Ascending aorta (tissue), 2 donors: ENCODE results near the gene MMP20. TPM values are rescaled to one million over a fixed set of nuclear protein-coding genes. Genes with fewer than 3 reads are reported as not detected.

Experiments
- DNase-seq, 2 donors: peaks; one replicate each; pipeline ENCODE4 v3.0.0-alpha.2; 2019; ENCODE audit warnings: low spot score in 2 of 2
- H3K27ac ChIP-seq, 2 donors: fragments of 200-600 bp; sonication (generic); one replicate each; pipeline ENCODE4 v1.5.1; 2016 to 2017; ENCODE audit warnings: mild to moderate bottlenecking in 1 of 2
- H3K27me3 ChIP-seq: fragments of 200-600 bp; sonication (generic); one replicate; pipeline ENCODE4 v1.5.1; 2017
- H3K36me3 ChIP-seq, 2 donors: fragments of 200-600 bp; sonication (generic); one replicate each; pipeline ENCODE4 v1.5.1; 2016
- H3K4me1 ChIP-seq, 2 donors: fragments of 200-600 bp; sonication (generic); one replicate each; pipeline ENCODE4 v1.5.1; 2016 to 2017; ENCODE audit warnings: mild to moderate bottlenecking in 1 of 2
- H3K4me3 ChIP-seq, 2 donors: fragments of 200-600 bp; sonication (generic); one replicate each; pipeline ENCODE4 v1.5.1; 2016 to 2017; ENCODE audit warnings: mild to moderate bottlenecking in 1 of 2
- H3K9me3 ChIP-seq, 2 donors: fragments of 200-600 bp; sonication (generic); one replicate each; pipeline ENCODE4 v1.5.1; 2016
- intact Hi-C: fragments of 100-400 bp; cut with DNase I; formaldehyde crosslinking; loops from one replicate; pipeline ENCODE4 v1.15.1; 2023
- total RNA-seq: library from RNA; depleted of rRNA; stranded (reverse); fragments of >200 nt; gene quantifications from one replicate; pipeline ENCODE4 v1.1.0, GENCODE V29; 2016
- TF ChIP-seq, protein P1 (sequence below), 3 experiments: fragments of 200-600 bp in 2 of 3; fragments of 450-650 bp in 1 of 3; sonication (generic) in 2 of 3; IDR thresholded peaks; one replicate each; pipeline ENCODE4 v1.5.1; 2016 to 2019; ENCODE audit warnings: antibody characterized with exemption in 3 of 3, mild to moderate bottlenecking in 1 of 3, moderate library complexity in 1 of 3

MMP20 gene
- total RNA-seq, 1 donor from 2014 or later = not detected

DNA sequence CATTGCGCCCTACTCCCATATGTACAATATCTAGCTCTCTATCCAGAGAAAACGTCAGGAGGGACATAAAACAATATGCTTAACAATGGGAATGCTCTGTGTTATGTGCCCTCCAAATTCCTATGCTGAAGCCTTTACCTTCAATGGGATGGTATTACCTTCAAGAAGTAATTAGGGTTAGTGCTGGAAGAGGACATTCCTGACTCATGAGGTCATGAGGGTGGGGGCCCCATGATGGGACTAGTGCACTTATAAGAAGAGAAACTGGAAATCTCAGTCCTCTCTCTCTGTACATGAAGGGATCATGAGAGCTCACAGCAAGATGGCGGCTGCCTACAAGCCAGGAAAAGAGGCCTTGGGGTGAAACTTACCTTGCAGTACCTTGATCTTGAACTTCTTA is 20.3 kb downstream of the MMP20 start:
- DNase-seq = no peak
- TF ChIP-seq, protein P1, sequence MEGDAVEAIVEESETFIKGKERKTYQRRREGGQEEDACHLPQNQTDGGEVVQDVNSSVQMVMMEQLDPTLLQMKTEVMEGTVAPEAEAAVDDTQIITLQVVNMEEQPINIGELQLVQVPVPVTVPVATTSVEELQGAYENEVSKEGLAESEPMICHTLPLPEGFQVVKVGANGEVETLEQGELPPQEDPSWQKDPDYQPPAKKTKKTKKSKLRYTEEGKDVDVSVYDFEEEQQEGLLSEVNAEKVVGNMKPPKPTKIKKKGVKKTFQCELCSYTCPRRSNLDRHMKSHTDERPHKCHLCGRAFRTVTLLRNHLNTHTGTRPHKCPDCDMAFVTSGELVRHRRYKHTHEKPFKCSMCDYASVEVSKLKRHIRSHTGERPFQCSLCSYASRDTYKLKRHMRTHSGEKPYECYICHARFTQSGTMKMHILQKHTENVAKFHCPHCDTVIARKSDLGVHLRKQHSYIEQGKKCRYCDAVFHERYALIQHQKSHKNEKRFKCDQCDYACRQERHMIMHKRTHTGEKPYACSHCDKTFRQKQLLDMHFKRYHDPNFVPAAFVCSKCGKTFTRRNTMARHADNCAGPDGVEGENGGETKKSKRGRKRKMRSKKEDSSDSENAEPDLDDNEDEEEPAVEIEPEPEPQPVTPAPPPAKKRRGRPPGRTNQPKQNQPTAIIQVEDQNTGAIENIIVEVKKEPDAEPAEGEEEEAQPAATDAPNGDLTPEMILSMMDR (IDR thresholded peaks at IDR 0.05) = no peak
- H3K27ac ChIP-seq = no peak overlapping the region
- intact Hi-C loops = no loop called here
- no peak overlapping the region for H3K4me3 ChIP-seq
- H3K9me3 ChIP-seq = no peaks in the 10 kb centered on the region
- no peaks in the 10 kb centered on the region for H3K36me3 ChIP-seq
- H3K4me1 ChIP-seq = peaks cover 0 to under 1% of the 10 kb centered on the region in 2 donors
- no peaks in the 10 kb centered on the region for H3K27me3 ChIP-seq

DNA sequence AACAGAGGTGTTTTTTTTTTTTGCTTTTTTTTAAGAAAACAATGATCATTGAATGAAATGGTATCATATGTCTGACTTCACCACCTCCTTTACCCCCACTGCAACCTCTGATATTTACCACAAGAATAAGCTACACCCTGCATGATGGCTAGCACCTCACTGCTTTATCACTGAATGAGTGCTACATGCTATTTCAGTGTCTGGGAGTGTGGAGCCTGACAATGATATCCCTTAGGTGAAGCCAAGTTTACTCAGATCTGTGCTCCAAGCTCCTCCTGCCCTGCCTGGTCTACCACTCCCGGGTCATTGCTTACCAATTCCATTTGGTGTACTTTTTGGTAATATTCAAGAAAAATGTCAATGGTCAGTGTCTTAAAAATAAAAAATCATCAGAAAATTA is 21.1 kb downstream of the MMP20 start:
- intact Hi-C loops = no loop called here
- no peaks in the 10 kb centered on the region for H3K9me3 ChIP-seq
- no peak for DNase-seq
- H3K4me3 ChIP-seq = no peak overlapping the region
- no peak overlapping the region for H3K27ac ChIP-seq
- TF ChIP-seq, protein P1 (IDR thresholded peaks at IDR 0.05) = no peak
- no peaks in the 10 kb centered on the region for H3K36me3 ChIP-seq
- H3K27me3 ChIP-seq = no peaks in the 10 kb centered on the region
- peaks cover 0 to 3% of the 10 kb centered on the region in 2 donors for H3K4me1 ChIP-seq

DNA sequence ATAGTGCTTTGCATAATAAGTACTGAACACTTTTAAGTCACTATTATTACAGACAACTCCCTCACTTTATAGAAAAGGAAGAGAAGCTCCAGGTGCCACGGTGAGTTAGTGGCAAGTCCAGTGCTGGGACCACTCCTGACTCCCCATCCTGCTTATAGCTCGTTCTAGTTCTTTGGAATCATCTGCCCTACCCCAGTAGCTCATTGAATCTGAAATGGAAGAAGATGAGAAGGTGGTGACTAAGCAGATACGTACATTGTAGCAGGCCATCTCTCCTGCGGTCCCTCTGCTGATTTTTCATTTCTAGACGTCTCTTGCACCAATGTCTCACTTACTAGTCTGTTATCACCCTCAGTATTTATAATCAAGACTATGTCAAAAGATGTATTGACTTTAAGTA is 21.6 kb downstream of the MMP20 start:
- Histone ChIP-seq H3K27me3 (no peaks in the 10 kb centered on the region), H3K4me3 (no peak overlapping the region), H3K36me3 (no peaks in the 10 kb centered on the region), H3K9me3 (no peaks in the 10 kb centered on the region), H3K4me1 (peaks cover 0 to 3% of the 10 kb centered on the region in 2 donors), H3K27ac (no peak overlapping the region)
- TF ChIP-seq, protein P1 (IDR thresholded peaks at IDR 0.05) = no peak
- intact Hi-C loops = no loop called here
- no peak for DNase-seq

DNA sequence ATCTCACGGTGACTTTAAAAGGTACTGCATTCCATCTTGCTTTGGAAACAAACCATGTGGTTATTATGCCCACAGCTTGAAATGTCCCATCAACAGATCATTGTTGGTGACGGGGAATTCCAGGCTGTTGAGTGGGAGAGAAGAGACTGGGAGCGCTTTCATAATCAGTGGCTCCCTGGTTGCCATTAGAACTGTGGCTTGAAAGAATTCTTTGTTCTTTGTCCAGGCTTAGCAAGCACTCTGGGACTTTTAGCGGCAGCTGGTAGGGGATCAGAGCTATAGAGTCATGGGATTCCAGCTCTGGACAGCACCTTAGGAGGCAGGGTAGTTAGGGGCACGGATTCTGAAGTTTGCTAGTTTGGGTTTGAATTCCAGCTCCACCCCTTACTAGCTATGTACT is 22.0 kb downstream of the MMP20 start:
- no peaks in the 10 kb centered on the region for H3K9me3 ChIP-seq
- no peaks in the 10 kb centered on the region for H3K27me3 ChIP-seq
- H3K27ac ChIP-seq = no peak overlapping the region
- H3K4me3 ChIP-seq = no peak overlapping the region
- TF ChIP-seq, protein P1 (IDR thresholded peaks at IDR 0.05) = no peak
- no peak for DNase-seq
- peaks cover 0 to 3% of the 10 kb centered on the region in 2 donors for H3K4me1 ChIP-seq
- no peaks in the 10 kb centered on the region for H3K36me3 ChIP-seq
- intact Hi-C loops = no loop called here

DNA sequence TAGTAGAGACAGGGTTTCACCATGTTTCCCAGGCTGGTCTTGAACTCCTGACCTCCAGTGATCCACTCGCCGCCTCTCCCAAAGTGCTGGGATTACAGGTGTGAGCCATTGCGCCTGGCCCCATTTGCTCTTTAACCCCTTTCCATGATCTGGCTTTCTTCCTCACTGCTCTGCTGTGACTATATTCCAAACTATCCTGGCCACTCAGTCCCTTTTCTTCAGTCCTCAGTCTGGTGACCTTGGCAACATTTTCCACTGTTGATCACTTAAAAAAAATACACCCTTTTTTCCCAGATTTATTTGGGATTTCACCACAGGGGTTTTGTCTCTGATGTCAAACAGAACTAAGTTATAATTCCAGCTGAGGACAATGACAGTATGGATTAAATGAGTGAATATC is 24.5 kb downstream of the MMP20 start:
- no peaks in the 10 kb centered on the region for H3K36me3 ChIP-seq
- peaks cover 0 to 3% of the 10 kb centered on the region in 2 donors for H3K4me1 ChIP-seq
- TF ChIP-seq, protein P1 (IDR thresholded peaks at IDR 0.05) = no peak
- H3K27ac ChIP-seq = no peak overlapping the region
- no peak for DNase-seq
- no peaks in the 10 kb centered on the region for H3K9me3 ChIP-seq
- intact Hi-C loops = no loop called here
- no peak overlapping the region for H3K4me3 ChIP-seq
- H3K27me3 ChIP-seq = no peaks in the 10 kb centered on the region

DNA sequence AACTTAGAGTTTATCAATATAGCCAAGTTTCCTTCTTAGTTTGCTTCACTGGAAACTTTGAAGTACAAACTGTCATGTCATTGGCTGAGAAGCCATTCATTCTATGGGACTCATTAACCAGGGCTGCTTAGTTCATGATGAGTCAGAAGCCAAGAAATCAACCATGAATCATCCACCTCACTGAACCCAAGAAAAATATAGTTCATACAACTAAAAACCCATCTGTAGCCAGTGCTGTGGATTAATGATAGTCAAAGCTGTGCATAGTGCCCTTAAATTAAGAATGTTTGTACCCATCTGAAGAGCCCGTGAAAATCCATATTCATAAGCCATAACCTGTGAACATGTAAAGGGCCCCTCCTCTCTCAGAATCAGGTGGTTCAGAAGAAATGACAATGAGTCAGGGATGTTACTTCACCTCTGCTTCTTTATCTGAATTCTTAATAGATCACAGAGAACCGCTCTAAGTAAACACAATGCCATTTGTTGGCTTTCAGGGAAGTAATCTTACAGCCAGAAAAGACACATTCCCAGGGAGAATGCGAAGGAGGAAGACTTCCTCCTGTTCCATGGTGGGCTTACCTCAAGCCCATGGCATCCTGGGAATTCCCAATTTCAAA is 25.4 kb downstream of the MMP20 start:
- intact Hi-C loops = no loop called here
- no peaks in the 10 kb centered on the region for H3K27me3 ChIP-seq
- H3K4me1 ChIP-seq = peaks cover 0 to 3% of the 10 kb centered on the region in 2 donors
- no peaks in the 10 kb centered on the region for H3K9me3 ChIP-seq
- DNase-seq = no peak
- no peak overlapping the region for H3K27ac ChIP-seq
- TF ChIP-seq, protein P1 (IDR thresholded peaks at IDR 0.05) = no peak
- H3K4me3 ChIP-seq = no peak overlapping the region
- no peaks in the 10 kb centered on the region for H3K36me3 ChIP-seq
